NCI-H1694 (cell line): Measurements from ENCODE around the gene BBS4.
"Not testable (repeated sequence)": the region's sequence is repeated elsewhere in the genome, so short reads cannot be mapped to it uniquely, and the experiment has no call there.

Experiments
- DNase-seq: peaks from one replicate; lab custom pipeline; 2025; lab: John Stamatoyannopoulos, UW

The BBS4 gene

GRCh38 chr15:72698938-72699337 lies 12.9 kb downstream of the BBS4 start:
- no peak for DNase-seq

GRCh38 chr15:72700076-72700475 lies 14.1 kb downstream of the BBS4 start:
- DNase-seq = no peak

DNA sequence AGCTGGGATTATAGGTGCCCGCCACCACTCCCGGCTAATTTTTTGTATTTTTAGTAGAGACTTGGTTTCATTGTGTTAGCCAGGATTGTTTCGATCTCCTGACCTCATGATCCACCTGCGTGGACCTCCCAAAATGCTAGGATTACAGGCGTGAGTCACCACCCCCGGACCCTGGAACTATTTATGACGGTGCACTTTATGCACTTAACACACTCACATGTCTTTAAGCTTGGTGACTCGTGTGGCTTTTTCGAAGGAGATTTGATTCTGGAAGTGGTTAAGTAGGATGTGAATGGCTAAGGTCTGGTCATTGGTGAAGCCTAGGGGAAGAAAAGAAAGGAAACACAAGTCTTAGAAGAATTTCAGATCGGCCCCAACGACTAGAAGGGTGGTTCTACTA lies 20.3 kb downstream of the BBS4 start:
- no peak for DNase-seq

- not testable (repeated sequence) for DNase-seq
Measured at GRCh38 chr15:72708551-72709303, 22.7 kb downstream of the BBS4 start.

- peak; percentile 54 for DNase-seq
Measured at GRCh38 chr15:72722071-72722696, 36.2 kb downstream of the BBS4 start.

- DNase-seq = no peak
Measured at GRCh38 chr15:72724028-72724427, 38.0 kb downstream of the BBS4 start.

DNA sequence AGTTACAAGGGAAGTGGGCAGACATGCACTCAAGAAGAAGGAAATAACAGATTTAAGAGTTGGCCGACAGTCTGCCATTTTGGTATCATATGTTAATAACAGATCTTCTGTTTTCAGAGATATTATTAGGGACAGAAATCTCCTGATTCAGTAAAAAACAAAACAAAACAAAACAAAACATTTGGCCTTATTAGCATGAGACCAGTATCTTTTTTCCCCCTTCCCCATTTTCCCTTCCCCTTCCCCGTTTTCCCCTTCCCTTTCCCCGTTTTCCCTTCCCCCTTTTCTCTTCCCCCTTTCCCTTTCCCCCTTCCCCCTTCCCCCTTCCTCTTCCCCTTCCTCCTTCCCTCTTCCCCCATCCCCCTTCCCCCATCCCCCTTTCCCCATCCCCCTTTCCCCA lies 39.4 kb downstream of the BBS4 start:
- DNase-seq = no peak

DNA sequence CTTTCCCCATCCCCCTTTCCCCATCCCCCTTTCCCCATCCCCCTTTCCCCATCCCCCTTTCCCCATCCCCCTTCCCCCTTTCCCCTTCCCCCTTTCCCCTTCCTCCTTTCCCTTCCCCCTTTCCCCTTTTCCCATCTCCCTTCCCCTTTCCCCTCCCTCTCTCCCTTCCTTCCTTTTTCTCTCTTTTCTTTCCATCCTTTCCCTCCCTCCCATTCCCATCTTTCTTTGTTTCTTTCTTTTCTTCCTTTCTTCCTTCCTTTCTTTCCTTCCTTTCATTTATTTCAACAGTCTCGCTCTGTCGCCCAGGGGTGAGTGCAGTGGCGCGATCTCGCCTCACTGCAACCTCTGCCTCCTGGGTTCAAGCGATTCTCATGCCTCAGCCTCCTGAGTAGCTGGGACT lies 39.8 kb downstream of the BBS4 start:
- DNase-seq = not testable (repeated sequence)

DNA sequence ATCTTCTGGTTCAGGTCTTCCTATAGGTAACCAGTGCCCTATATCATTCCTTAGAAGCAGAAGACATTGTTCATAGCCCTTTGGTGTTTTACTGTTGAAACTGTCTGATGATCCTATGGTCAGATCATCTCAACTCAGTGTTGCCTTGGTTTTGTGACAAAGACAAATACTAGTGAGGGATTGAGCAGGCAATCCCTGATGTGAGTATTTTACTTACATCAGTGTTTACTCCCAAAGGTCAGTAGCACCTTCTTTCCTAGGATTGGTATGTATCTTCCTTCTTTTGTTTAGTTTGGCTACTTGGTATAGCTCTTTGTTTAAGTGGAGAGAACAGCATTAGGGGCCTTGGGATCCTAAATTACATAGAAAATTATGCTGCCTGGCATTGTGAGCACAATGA lies 41.1 kb downstream of the BBS4 start:
- no peak for DNase-seq

- DNase-seq = not testable (repeated sequence)
Measured at GRCh38 chr15:72728249-72728648, 42.2 kb downstream of the BBS4 start.

- no peak for DNase-seq
Measured at GRCh38 chr15:72728821-72729220, 42.8 kb downstream of the BBS4 start.

- DNase-seq = no peak
Measured at GRCh38 chr15:72732086-72732485, 46.1 kb downstream of the BBS4 start.

- no peak for DNase-seq
Measured at GRCh38 chr15:72732516-72732915, 46.5 kb downstream of the BBS4 start.

DNA sequence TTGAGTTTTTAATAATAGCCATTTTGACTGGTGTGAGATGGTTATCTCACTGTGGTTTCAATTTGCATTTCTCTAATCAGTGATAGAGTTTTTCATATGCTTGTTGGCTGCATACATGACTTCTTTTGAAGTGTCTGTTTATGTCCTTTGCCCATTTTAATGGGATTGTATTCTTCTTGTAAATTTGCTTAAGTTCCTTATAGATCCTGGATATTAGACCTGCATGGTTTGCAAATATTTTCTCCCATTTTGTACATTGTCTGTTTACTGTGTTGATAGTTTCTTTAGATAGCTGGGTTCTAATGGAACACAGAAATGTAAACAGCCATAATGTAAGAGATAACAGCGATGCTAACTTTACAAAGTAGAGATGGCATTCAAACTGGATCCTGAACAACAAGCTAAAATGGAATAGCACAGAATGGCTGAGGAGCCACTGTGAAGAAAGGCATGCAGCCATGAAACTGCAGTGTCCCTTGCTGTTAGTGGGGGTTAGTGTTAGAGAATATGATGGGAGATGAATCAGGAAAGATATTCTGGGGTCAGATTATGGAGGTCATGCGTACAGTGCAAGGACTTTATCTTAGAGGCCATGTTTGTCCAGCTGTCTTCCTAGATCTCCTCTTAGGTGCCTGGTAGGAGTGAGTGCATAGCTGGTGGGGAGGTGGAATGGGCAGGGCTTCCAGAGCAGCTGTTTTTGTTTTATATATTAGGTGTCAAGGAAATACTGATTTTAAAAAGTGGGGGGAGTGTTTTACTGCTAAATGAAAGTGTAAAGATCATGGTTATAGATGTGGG lies 48.1 kb downstream of the BBS4 start:
- DNase-seq = no peak

DNA sequence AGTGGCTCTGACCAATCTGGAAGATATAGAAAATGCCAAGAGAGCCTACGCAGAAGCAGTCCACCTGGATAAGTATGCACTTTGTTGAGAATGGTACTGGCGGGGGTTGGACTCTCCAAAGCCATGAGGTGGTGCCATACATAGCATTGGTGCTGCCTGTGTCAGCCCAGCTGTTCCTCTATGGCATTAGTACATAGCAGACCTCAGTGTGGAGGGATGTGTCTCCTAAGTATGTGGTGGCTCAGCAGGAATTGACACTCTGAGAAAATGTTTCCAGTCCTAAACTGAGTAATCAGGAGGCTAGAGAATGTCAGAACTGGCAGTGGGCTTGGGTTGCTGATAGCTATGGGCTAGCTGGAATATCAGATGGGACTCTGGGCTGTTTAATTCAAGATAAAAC lies 49.1 kb downstream of the BBS4 start:
- DNase-seq = no peak

DNA sequence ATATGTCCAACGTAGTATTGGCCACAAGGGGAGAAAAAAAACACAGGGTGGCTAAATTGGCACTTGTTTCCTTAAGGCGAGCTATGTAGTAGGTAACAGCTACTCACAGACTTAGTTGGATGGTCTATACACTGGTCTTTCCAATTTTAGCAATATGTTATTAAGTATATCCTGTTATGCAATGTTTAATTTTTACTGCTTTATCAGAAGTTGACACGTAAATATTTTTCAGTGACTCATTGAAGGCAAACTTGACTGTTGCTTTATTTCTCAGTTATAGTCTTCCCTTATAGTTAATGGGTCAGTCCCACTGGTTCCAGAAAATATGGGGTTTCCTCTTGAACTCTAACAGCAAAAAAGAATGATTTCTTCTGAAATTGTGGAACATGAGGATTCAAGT lies 51.1 kb downstream of the BBS4 start:
- DNase-seq = no peak

DNA sequence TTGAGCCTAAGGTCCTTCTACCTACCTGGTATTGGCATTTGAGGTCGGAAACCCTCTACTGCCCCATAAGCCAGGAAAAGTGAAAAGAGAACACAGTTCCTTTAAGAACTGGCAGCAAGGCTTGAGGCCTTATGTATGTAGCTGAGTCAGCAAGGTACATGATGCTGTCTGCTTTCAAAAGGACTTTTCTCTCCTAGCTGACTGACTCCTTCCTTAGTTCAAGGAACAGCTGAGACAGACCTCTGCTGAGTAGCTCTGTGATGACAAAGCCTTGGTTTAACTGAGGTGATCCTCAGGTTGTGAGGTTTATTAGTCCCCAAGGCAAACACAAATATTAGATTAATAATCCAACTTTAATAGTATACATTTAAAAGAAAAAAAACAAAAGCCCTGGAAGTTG lies 51.7 kb downstream of the BBS4 start:
- no peak for DNase-seq

- no peak for DNase-seq
Measured at GRCh38 chr15:72740219-72740618, 54.2 kb downstream of the BBS4 start.

DNA sequence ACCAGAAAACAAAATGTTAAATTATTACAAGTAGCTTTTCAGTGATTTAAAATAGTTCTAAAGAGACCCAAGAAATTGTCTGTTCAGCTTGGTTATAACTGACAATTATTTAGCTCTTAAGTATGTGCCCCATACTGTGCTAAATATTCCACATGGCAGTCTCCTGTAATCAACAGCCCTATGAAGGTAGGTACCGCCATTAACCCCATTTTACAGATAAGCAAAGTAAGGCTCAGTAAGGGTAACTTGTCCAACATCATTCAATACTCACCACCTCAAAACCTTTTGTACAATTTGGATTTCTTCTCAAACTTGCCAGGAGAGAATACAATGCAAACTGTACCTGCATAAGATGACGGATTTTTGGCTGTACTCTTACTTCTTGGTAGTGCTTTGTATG lies 63.7 kb downstream of the BBS4 start:
- DNase-seq = no peak

DNA sequence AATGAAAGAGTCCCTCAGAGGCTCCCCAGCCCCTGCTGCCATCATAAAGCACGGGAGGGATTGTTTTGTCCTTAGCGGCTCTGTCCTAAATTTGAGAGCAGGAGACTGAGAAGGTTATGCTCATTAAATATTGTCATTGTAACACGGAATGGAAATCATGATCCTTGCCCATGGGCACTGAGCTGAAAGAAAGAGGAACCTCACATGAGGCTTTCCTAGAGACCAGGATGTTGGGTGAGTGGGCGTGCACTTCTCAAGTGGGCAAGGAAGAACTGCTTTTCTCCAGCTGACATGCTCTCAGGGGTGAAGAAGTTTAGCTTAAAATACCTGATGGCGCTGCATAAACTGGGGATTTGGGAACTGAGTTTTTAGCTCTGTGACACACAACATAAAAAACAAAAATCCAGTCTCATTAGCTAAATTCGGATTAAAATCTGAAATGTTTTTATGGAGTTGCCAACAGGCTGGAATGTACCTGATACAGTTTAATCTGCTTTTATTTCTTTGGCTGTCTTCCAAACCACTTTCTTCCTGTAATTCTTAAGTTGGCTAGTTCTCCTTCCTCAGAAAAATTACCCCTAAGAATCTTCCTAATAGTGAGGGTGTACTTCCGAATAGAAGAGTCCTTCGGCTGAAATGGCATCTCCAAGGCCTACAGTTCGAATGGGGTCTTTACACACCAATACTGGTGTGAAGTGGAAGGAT lies 65.9 kb downstream of the BBS4 start:
- DNase-seq = no peak

DNA sequence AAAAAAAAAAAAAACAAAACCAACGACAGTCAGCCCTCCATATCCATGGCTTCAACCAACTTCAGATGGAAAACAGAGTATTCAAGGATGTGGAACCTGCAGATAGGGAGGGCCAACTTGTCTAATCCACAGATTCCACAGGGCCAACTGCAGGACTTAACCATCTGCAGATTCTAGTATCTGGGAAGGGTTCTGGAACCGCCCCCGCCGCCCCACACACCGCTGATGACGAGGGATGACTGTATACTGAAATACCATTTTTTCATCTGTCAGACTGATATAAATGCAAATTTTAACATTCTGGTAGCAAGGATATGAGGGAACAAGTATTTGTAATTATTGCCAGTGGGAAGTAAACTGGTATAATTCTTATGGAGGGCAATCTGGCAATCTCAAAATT lies 68.1 kb downstream of the BBS4 start:
- DNase-seq = no peak

DNA sequence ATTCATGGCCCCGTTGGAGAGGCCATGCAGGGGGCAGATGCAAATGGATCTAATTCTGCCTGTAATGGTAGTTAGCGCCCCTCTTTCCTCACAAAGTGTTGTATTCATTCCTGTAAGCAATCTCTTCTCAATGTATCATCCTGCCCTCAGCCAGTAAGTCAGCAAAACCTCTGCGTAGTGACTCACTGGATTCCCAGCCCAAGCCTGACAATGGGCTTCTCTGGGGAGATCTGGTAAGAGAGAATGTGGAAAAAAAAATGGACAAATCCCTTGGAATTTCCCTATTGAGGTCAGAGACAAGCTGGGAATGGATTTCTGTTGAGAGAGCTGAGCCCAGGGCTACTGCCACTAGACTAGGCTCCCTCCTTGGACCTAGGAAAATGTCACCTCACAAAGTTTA lies 72.2 kb downstream of the BBS4 start:
- DNase-seq = no peak
